Muscle layer of colon (tissue), 2 donors: Measurements from ENCODE around the gene CCNT2.

Experiments used
- H3K27ac ChIP-seq: one replicate; pipeline ENCODE4 v1.7.0; 2013; ENCODE audit warnings: low read depth, mild to moderate bottlenecking, low read length, moderate library complexity
- H3K27me3 ChIP-seq, 2 donors: one replicate each; pipeline ENCODE4 v1.7.0; 2013; ENCODE audit warnings: low read length in 2 of 2, mild to moderate bottlenecking in 2 of 2; ENCODE audit not compliant: insufficient read depth in 2 of 2, control insufficient read depth in 1 of 2
- H3K36me3 ChIP-seq: one replicate; pipeline ENCODE4 v1.7.0; 2013; ENCODE audit warnings: mild to moderate bottlenecking, low read length; ENCODE audit not compliant: insufficient read depth
- H3K4me1 ChIP-seq: one replicate; pipeline ENCODE4 v1.7.0; 2013; ENCODE audit warnings: mild to moderate bottlenecking, low read length; ENCODE audit not compliant: insufficient read depth
- H3K4me3 ChIP-seq, 2 donors: one replicate each; pipeline ENCODE4 v1.7.0; 2013; ENCODE audit warnings: low read length in 2 of 2, low read depth in 1 of 2, mild to moderate bottlenecking in 1 of 2, moderate library complexity in 1 of 2
- H3K9ac ChIP-seq: one replicate; pipeline ENCODE4 v1.7.0; 2013; ENCODE audit warnings: low read length
- H3K9me3 ChIP-seq: one replicate; pipeline ENCODE4 v1.7.0; 2013; ENCODE audit warnings: mild to moderate bottlenecking, low read length
- donor health status: abdominal sarcoma.
- donor health status: Adenocarcinoma of cecum.

Gene CCNT2

GRCh38 chr2:134926231-134926931 lies 7.8 kb downstream of the CCNT2 start:
- peaks cover 37% of the 10 kb centered on the region for H3K4me1 ChIP-seq
- H3K36me3 ChIP-seq: no peaks in the 10 kb centered on the region
- H3K9ac ChIP-seq: no peak overlapping the region
- no peak overlapping the region for H3K27ac ChIP-seq
- H3K27me3 ChIP-seq: no peaks in the 10 kb centered on the region
- H3K9me3 ChIP-seq: no peaks in the 10 kb centered on the region
- no peak overlapping the region for H3K4me3 ChIP-seq

- no peaks in the 10 kb centered on the region for H3K9me3 ChIP-seq
- H3K27ac ChIP-seq: peak overlapping the region; percentile 19
- H3K9ac ChIP-seq: no peak overlapping the region
- H3K36me3 ChIP-seq: no peaks in the 10 kb centered on the region
- no peak overlapping the region for H3K4me3 ChIP-seq
- H3K27me3 ChIP-seq: no peaks in the 10 kb centered on the region
- peaks cover 31% of the 10 kb centered on the region for H3K4me1 ChIP-seq
Measured at GRCh38 chr2:134927195-134927594, 8.6 kb downstream of the CCNT2 start.

- Histone ChIP-seq H3K36me3 (peaks cover 4% of the 10 kb centered on the region), H3K27ac (no peak overlapping the region), H3K4me3 (no peak overlapping the region), H3K9ac (no peak overlapping the region), H3K9me3 (no peaks in the 10 kb centered on the region), H3K27me3 (no peaks in the 10 kb centered on the region), H3K4me1 (peaks cover 51% of the 10 kb centered on the region)
Measured at GRCh38 chr2:134932864-134933526, 14.4 kb downstream of the CCNT2 start.

- Histone ChIP-seq H3K36me3 (peaks cover 4% of the 10 kb centered on the region), H3K4me1 (peaks cover 51% of the 10 kb centered on the region), H3K4me3 (no peak overlapping the region), H3K9ac (no peak overlapping the region), H3K27ac (no peak overlapping the region), H3K9me3 (no peaks in the 10 kb centered on the region), H3K27me3 (no peaks in the 10 kb centered on the region)
Measured at GRCh38 chr2:134933732-134934131, 15.1 kb downstream of the CCNT2 start.

GRCh38 chr2:134934150-134934549 lies 15.5 kb downstream of the CCNT2 start:
- Histone ChIP-seq H3K27me3 (no peaks in the 10 kb centered on the region), H3K36me3 (peaks cover 4% of the 10 kb centered on the region), H3K4me3 (no peak overlapping the region), H3K9me3 (no peaks in the 10 kb centered on the region), H3K27ac (no peak overlapping the region), H3K4me1 (peaks cover 51% of the 10 kb centered on the region), H3K9ac (no peak overlapping the region)

- Histone ChIP-seq H3K4me3 (no peak overlapping the region), H3K9me3 (no peaks in the 10 kb centered on the region), H3K27ac (no peak overlapping the region), H3K27me3 (no peaks in the 10 kb centered on the region), H3K4me1 (peaks cover 50% of the 10 kb centered on the region), H3K9ac (no peak overlapping the region), H3K36me3 (peaks cover 6% of the 10 kb centered on the region)
Measured at GRCh38 chr2:134934641-134935040, 16.0 kb downstream of the CCNT2 start.

GRCh38 chr2:134936691-134937090 lies 18.1 kb downstream of the CCNT2 start:
- Histone ChIP-seq H3K9me3 (no peaks in the 10 kb centered on the region), H3K9ac (no peak overlapping the region), H3K4me1 (peaks cover 41% of the 10 kb centered on the region), H3K27me3 (no peaks in the 10 kb centered on the region), H3K27ac (no peak overlapping the region), H3K4me3 (no peak overlapping the region), H3K36me3 (peaks cover 21% of the 10 kb centered on the region)

- H3K9ac ChIP-seq: no peak overlapping the region
- H3K27ac ChIP-seq: no peak overlapping the region
- peaks cover 31% of the 10 kb centered on the region for H3K36me3 ChIP-seq
Measured at GRCh38 chr2:134943540-134943939, 24.9 kb downstream of the CCNT2 start.

GRCh38 chr2:134944975-134945374 lies 26.4 kb downstream of the CCNT2 start:
- no peaks in the 10 kb centered on the region for H3K4me1 ChIP-seq
- H3K9ac ChIP-seq: no peak overlapping the region
- no peak overlapping the region for H3K4me3 ChIP-seq
- no peak overlapping the region for H3K27ac ChIP-seq
- no peaks in the 10 kb centered on the region for H3K9me3 ChIP-seq
- peaks cover 35% of the 10 kb centered on the region for H3K36me3 ChIP-seq
- H3K27me3 ChIP-seq: no peaks in the 10 kb centered on the region

More at GRCh38 chr2:134943540-134943939, 24.9 kb downstream of the CCNT2 start:
- Histone ChIP-seq H3K4me1 (no peaks in the 10 kb centered on the region), H3K4me3 (no peak overlapping the region), H3K27me3 (no peaks in the 10 kb centered on the region), H3K9me3 (no peaks in the 10 kb centered on the region)

- Histone ChIP-seq H3K9ac (no peak overlapping the region), H3K27me3 (no peaks in the 10 kb centered on the region), H3K36me3 (peaks cover 26% of the 10 kb centered on the region), H3K4me3 (no peak overlapping the region), H3K4me1 (no peaks in the 10 kb centered on the region), H3K9me3 (no peaks in the 10 kb centered on the region), H3K27ac (no peak overlapping the region)
Measured at GRCh38 chr2:134946073-134946472, 27.5 kb downstream of the CCNT2 start.

- Histone ChIP-seq H3K4me1 (no peaks in the 10 kb centered on the region), H3K4me3 (no peak overlapping the region), H3K27me3 (no peaks in the 10 kb centered on the region), H3K9me3 (no peaks in the 10 kb centered on the region), H3K27ac (no peak overlapping the region), H3K36me3 (peaks cover 47% of the 10 kb centered on the region), H3K9ac (no peak overlapping the region)
Measured at GRCh38 chr2:134949981-134950708, 31.5 kb downstream of the CCNT2 start.
